Neural crest cell (in vitro differentiated cells): ENCODE data around the gene SLC6A19. TPM values are rescaled to one million over a fixed set of nuclear protein-coding genes. Genes with fewer than 3 reads are reported as not detected.

Experiments used
- DNase-seq: peaks from one replicate; pipeline ENCODE4 v3.0.0; 2021; ENCODE audit warnings: low read depth, mixed read lengths, low spot score
- H3K27ac Mint-ChIP-seq: one replicate; pipeline ENCODE4 v1.8.0; 2021; ENCODE audit warnings: mild to moderate bottlenecking, mixed read lengths; ENCODE audit not compliant: unreplicated experiment
- H3K27me3 Mint-ChIP-seq: 2 replicates; pipeline ENCODE4 v1.8.0; 2021; ENCODE audit warnings: low read depth, mild to moderate bottlenecking, mixed read lengths
- H3K36me3 Mint-ChIP-seq: 2 replicates; pipeline ENCODE4 v1.8.0; 2021; ENCODE audit warnings: low read depth, mild to moderate bottlenecking, mixed read lengths
- H3K4me1 Mint-ChIP-seq: 2 replicates; pipeline ENCODE4 v1.8.0; 2021; ENCODE audit warnings: mixed read lengths
- H3K4me3 Mint-ChIP-seq: one replicate; pipeline ENCODE4 v1.8.0; 2021; ENCODE audit warnings: mild to moderate bottlenecking, mixed read lengths
- H3K9me3 Mint-ChIP-seq: 2 replicates; pipeline ENCODE4 v1.8.0; 2021; ENCODE audit warnings: mixed read lengths
- CTCF ChIP-seq: fragments of 200-600 bp; sonication (generic); conservative IDR thresholded peaks from 2 replicates; pipeline ENCODE4 v1.5.0; 2021; ENCODE audit warnings: antibody characterized with exemption, mild to moderate bottlenecking
- total RNA-seq: library from RNA; stranded (reverse); gene quantifications from 2 replicates; pipeline ENCODE4 v1.2.1, GENCODE V29; 2021

The SLC6A19 gene
- total RNA-seq, 1 donor from 2014 or later, result not detected

- no peak for DNase-seq
- Mint-ChIP-seq H3K27ac (no peak overlapping the region), H3K27me3 (no peaks in the 10 kb centered on the region), H3K36me3 (no peaks in the 10 kb centered on the region), H3K4me1 (no peaks in the 10 kb centered on the region), H3K4me3 (no peak overlapping the region), H3K9me3 (peaks cover 3% of the 10 kb centered on the region)
- no peak for TF ChIP-seq CTCF
These were observed 15.5 kb downstream of the SLC6A19 start for GRCh38 chr5:1216918-1217295.

- H3K4me3 Mint-ChIP-seq, result no peak overlapping the region
- peaks cover 6% of the 10 kb centered on the region for H3K9me3 Mint-ChIP-seq
- H3K27me3 Mint-ChIP-seq, result no peaks in the 10 kb centered on the region
- no peak for DNase-seq
- H3K36me3 Mint-ChIP-seq, result no peaks in the 10 kb centered on the region
- no peak for TF ChIP-seq CTCF
- peak overlapping the region; percentile 93 for H3K27ac Mint-ChIP-seq
- no peaks in the 10 kb centered on the region for H3K4me1 Mint-ChIP-seq
These were observed 16.3 kb downstream of the SLC6A19 start for GRCh38 chr5:1217596-1218206.

- Mint-ChIP-seq H3K36me3 (no peaks in the 10 kb centered on the region), H3K27me3 (no peaks in the 10 kb centered on the region), H3K4me1 (no peaks in the 10 kb centered on the region), H3K4me3 (no peak overlapping the region), H3K27ac (no peak overlapping the region), H3K9me3 (peaks cover 6% of the 10 kb centered on the region)
- DNase-seq, result no peak
- no peak for TF ChIP-seq CTCF
These were observed 17.1 kb downstream of the SLC6A19 start for GRCh38 chr5:1218351-1219080.

GRCh38 chr5:1219098-1219767, 17.8 kb downstream of the SLC6A19 start:
- no peaks in the 10 kb centered on the region for H3K27me3 Mint-ChIP-seq
- TF ChIP-seq CTCF, result no peak
- no peak overlapping the region for H3K27ac Mint-ChIP-seq
- H3K4me1 Mint-ChIP-seq, result no peaks in the 10 kb centered on the region
- DNase-seq, result no peak
- no peak overlapping the region for H3K4me3 Mint-ChIP-seq
- H3K9me3 Mint-ChIP-seq, result peaks cover 6% of the 10 kb centered on the region
- no peaks in the 10 kb centered on the region for H3K36me3 Mint-ChIP-seq

- Mint-ChIP-seq H3K27me3 (no peaks in the 10 kb centered on the region), H3K4me1 (no peaks in the 10 kb centered on the region), H3K36me3 (no peaks in the 10 kb centered on the region), H3K27ac (no peak overlapping the region), H3K4me3 (no peak overlapping the region), H3K9me3 (peaks cover 6% of the 10 kb centered on the region)
- DNase-seq, result no peak
- TF ChIP-seq CTCF, result no peak
These were observed 18.3 kb downstream of the SLC6A19 start for GRCh38 chr5:1219768-1220100.
